ENCODE measurements around the gene ETNK2. TPM values are rescaled to one million over a fixed set of nuclear protein-coding genes. Genes with fewer than 3 reads are reported as not detected.

ETNK2 gene
- total RNA-seq, 6 experiments from 2014 or later: 30.9 to 231 (median 98.9) TPM

- Histone ChIP-seq H3K4me3 (no peak overlapping the region), H3K4me1 (peaks cover 0 to 62% (median 32%) of the 10 kb centered on the region in 4 donors), H3K27me3 (no peaks in the 10 kb centered on the region), H3K9me3 (no peaks in the 10 kb centered on the region), H3K27ac (no peak overlapping the region), H3K36me3 (no peaks in the 10 kb centered on the region)
- WGBS (ENCODE audit: insufficient coverage, low coverage, low lambda C conversion rate, missing lambda C conversion rate): 83% methylated on average over 6 of the region's 8 CpGs
- no peak for DNase-seq
- no peak for ATAC-seq
- no peak for TF ChIP-seq POLR2A (IDR thresholded peaks at IDR 0.05)
- TF ChIP-seq, protein P1, sequence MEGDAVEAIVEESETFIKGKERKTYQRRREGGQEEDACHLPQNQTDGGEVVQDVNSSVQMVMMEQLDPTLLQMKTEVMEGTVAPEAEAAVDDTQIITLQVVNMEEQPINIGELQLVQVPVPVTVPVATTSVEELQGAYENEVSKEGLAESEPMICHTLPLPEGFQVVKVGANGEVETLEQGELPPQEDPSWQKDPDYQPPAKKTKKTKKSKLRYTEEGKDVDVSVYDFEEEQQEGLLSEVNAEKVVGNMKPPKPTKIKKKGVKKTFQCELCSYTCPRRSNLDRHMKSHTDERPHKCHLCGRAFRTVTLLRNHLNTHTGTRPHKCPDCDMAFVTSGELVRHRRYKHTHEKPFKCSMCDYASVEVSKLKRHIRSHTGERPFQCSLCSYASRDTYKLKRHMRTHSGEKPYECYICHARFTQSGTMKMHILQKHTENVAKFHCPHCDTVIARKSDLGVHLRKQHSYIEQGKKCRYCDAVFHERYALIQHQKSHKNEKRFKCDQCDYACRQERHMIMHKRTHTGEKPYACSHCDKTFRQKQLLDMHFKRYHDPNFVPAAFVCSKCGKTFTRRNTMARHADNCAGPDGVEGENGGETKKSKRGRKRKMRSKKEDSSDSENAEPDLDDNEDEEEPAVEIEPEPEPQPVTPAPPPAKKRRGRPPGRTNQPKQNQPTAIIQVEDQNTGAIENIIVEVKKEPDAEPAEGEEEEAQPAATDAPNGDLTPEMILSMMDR (IDR thresholded peaks at IDR 0.05): no peak
- intact Hi-C loops (cut with DNase I): loop anchor here in 1 of 2 donors (5.0 kb wide), 1 partner anchor 45 kb away; no protein-coding TSS in a partner anchor
Measured at GRCh38 chr1:204081791-204082513, 69.9 kb downstream of the ETNK2 start.

DNA sequence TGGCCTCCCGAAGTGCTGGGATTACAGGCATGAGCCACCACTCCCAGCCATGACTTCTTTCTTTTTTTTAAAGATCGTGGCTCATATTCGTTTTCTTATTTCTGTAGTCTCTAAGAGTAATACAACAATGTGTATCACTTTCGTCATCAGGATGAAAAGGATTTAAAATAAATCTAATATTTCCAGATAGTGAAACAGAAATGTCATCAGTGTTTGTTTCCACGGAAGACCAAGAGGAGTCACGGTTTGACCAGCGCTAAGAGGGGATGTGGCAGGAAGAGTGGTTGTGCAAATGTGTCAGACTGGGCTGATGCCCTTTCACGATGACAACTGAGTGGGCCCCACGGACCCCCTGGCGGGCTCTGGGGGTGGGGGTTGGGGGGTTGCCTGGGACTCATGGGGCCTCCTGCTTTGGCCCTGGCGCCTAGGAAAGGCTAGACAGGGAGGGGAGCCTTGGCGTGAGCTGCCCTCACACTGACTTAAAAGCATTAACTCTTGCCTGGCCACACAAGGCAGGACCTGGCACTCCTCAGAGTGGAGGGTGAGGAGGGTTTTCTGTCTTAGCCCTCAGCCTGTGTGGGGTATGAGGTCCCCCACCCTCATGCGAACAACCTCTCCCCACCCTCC is 70.6 kb downstream of the ETNK2 start:
- H3K27ac ChIP-seq: no peak overlapping the region
- H3K9me3 ChIP-seq: no peaks in the 10 kb centered on the region
- H3K27me3 ChIP-seq: no peaks in the 10 kb centered on the region
- no peak overlapping the region for H3K4me3 ChIP-seq
- intact Hi-C loops (cut with DNase I): loop anchor here in 1 of 2 donors (5.0 kb wide), 1 partner anchor 46 kb away; no protein-coding TSS in a partner anchor
- no peak for DNase-seq
- H3K36me3 ChIP-seq: no peaks in the 10 kb centered on the region
- WGBS (ENCODE audit: insufficient coverage, low coverage, low lambda C conversion rate, missing lambda C conversion rate): 42% methylated on average over 10 of the region's 13 CpGs
- H3K4me1 ChIP-seq: peaks cover 0 to 69% (median 36%) of the 10 kb centered on the region in 4 donors
- TF ChIP-seq POLR2A (IDR thresholded peaks at IDR 0.05): no peak
- TF ChIP-seq, protein P1 (IDR thresholded peaks at IDR 0.05): no peak
- ATAC-seq: no peak

Other genes with a start within 250 kb of the ETNK2 start
- gene SOX13, start 78.9 kb downstream of the ETNK2 start, total RNA-seq: 10 to 100 TPM; 12.5 to 29.1 (median 17.1) TPM
- gene REN, start 14.3 kb upstream of the ETNK2 start, total RNA-seq: under 1 TPM in 5 of 6 experiments, not detected in 1; 0.25 to 0.44 (median 0.27) TPM
- 1 to 10 TPM in 1 of 6 experiments, under 1 TPM in 2, not detected in 3; 0.51 to 1.1 (median 0.72) TPM for gene KISS1, start 44.4 kb upstream of the ETNK2 start, total RNA-seq
- 100 to 1,000 TPM in 1 of 6 experiments, 10 to 100 TPM in 5; 49.4 to 103 (median 74.5) TPM for gene GOLT1A, start 61.9 kb upstream of the ETNK2 start, total RNA-seq
- gene PLEKHA6, start 207.9 kb upstream of the ETNK2 start, total RNA-seq: 10 to 100 TPM; 16.6 to 31.1 (median 22.1) TPM

Data from right lobe of liver (tissue), 6 donors.